HEK293 (cell line): Measurements from ENCODE around the gene FYB2.

Experiments used
- CTCF ChIA-PET: fragments of 350-600 bp; formaldehyde crosslinking; extraction: SDS; loops from one replicate; lab custom pipeline; 2021; ENCODE audit warnings: antibody characterized with exemption; lab: Yijun Ruan, JAX
- POLR2A ChIA-PET: fragments of 300-600 bp; formaldehyde crosslinking; extraction: SDS; loops from one replicate; lab custom pipeline; 2020; ENCODE audit warnings: antibody characterized with exemption, inconsistent platforms; lab: Yijun Ruan, JAX
- H3K27ac ChIP-seq: fragments of 200-500 bp; sonication (Bioruptor generic); 2 replicates; pipeline ENCODE4 v1.5.1; 2014; ENCODE audit warnings: low read depth, low read length, control low read depth, inconsistent platforms; ENCODE audit errors: extremely low read depth
- H3K36me3 ChIP-seq, 2 experiments: fragments of 200-500 bp in 1 of 2; sonication (Bioruptor generic) in 1 of 2; 1 replicate in 1 of 2; 2 replicates in 1 of 2; pipeline ENCODE4 v1.5.1; 2014 to 2017; ENCODE audit warnings: inconsistent platforms in 2 of 2, low read length in 2 of 2; ENCODE audit not compliant: control insufficient read depth in 2 of 2, insufficient read depth in 1 of 2
- H3K4me1 ChIP-seq: fragments of 200-500 bp; sonication (Bioruptor generic); 2 replicates; pipeline ENCODE4 v1.5.1; 2014; ENCODE audit warnings: mild to moderate bottlenecking, low read length, inconsistent platforms; ENCODE audit not compliant: control insufficient read depth, insufficient read depth
- H3K4me3 ChIP-seq: 2 replicates; pipeline ENCODE4 v1.5.1; 2011; ENCODE audit warnings: low read depth, mild to moderate bottlenecking, control low read depth, low read length, moderate library complexity
- H3K9me3 ChIP-seq: fragments of 200-500 bp; sonication (Bioruptor generic); 2 replicates; pipeline ENCODE4 v1.5.1; 2014; ENCODE audit warnings: low read depth, low read length, inconsistent platforms; ENCODE audit not compliant: control insufficient read depth, insufficient read depth
- ELK4 ChIP-seq: IDR thresholded peaks from 2 replicates; pipeline ENCODE4 v1.6.1; 2011; ENCODE audit warnings: mild to moderate bottlenecking, low read depth, low read length, borderline replicate concordance
- GLIS1 ChIP-seq: fragments of 450-650 bp; formaldehyde crosslinking; IDR thresholded peaks from 2 replicates; pipeline ENCODE4 v1.5.1; 2016; ENCODE audit warnings: missing biosample characterization, missing genetic modification characterization
- KLF1 ChIP-seq: fragments of 450-650 bp; formaldehyde crosslinking; IDR thresholded peaks from 2 replicates; pipeline ENCODE4 v1.5.1; 2016; ENCODE audit warnings: missing biosample characterization, missing genetic modification characterization
- MEIS1 ChIP-seq: sonication (generic); formaldehyde crosslinking; IDR thresholded peaks from 2 replicates; pipeline ENCODE4 v1.8.1; 2022; ENCODE audit warnings: missing genetic modification reagents, mild to moderate bottlenecking, borderline replicate concordance
- PBX3 ChIP-seq: sonication (generic); formaldehyde crosslinking; IDR thresholded peaks from 2 replicates; pipeline ENCODE4 v1.8.1; 2022; ENCODE audit warnings: mild to moderate bottlenecking, moderate library complexity, missing genetic modification reagents
- REPIN1 ChIP-seq: fragments of 450-650 bp; formaldehyde crosslinking; IDR thresholded peaks from 2 replicates; pipeline ENCODE4 v1.5.1; 2017; ENCODE audit warnings: missing biosample characterization, missing genetic modification characterization, low read depth
- SCRT2 ChIP-seq: fragments of 450-650 bp; formaldehyde crosslinking; IDR thresholded peaks from 2 replicates; pipeline ENCODE4 v1.5.1; 2016; ENCODE audit warnings: missing biosample characterization, missing genetic modification characterization
- SP2 ChIP-seq: fragments of 450-650 bp; formaldehyde crosslinking; IDR thresholded peaks from 2 replicates; pipeline ENCODE4 v1.5.1; 2016; ENCODE audit warnings: missing biosample characterization, missing genetic modification characterization
- SP7 ChIP-seq: fragments of 450-650 bp; formaldehyde crosslinking; IDR thresholded peaks from 2 replicates; pipeline ENCODE4 v1.5.1; 2016; ENCODE audit warnings: missing biosample characterization, missing genetic modification characterization
- ZIC2 ChIP-seq: fragments of 450-650 bp; formaldehyde crosslinking; IDR thresholded peaks from 2 replicates; pipeline ENCODE4 v1.5.1; 2016; ENCODE audit warnings: missing biosample characterization, missing genetic modification characterization
- ZNF214 ChIP-seq: fragments of 450-650 bp; formaldehyde crosslinking; IDR thresholded peaks from 2 replicates; pipeline ENCODE4 v1.5.1; 2017; ENCODE audit warnings: missing biosample characterization, mild to moderate bottlenecking, missing genetic modification characterization, borderline replicate concordance
- ZNF239 ChIP-seq: fragments of 450-650 bp; formaldehyde crosslinking; IDR thresholded peaks from 2 replicates; pipeline ENCODE4 v1.5.1; 2016; ENCODE audit warnings: missing biosample characterization, missing genetic modification characterization
- ZNF488 ChIP-seq: fragments of 450-650 bp; formaldehyde crosslinking; IDR thresholded peaks from 2 replicates; pipeline ENCODE4 v1.5.1; 2016; ENCODE audit warnings: missing biosample characterization, missing genetic modification characterization
- ZNF529 ChIP-seq: fragments of 450-650 bp; formaldehyde crosslinking; IDR thresholded peaks from 2 replicates; pipeline ENCODE4 v1.5.1; 2017; ENCODE audit warnings: missing genetic modification characterization, missing biosample characterization; ENCODE audit not compliant: insufficient replicate concordance
- ZNF555 ChIP-seq: fragments of 450-650 bp; formaldehyde crosslinking; conservative IDR thresholded peaks from 2 replicates; pipeline ENCODE4 v1.5.1; 2017; ENCODE audit warnings: missing biosample characterization, mild to moderate bottlenecking, missing genetic modification characterization, inconsistent platforms
- ZNF76 ChIP-seq: fragments of 450-650 bp; formaldehyde crosslinking; IDR thresholded peaks from 2 replicates; pipeline ENCODE4; 2016; ENCODE audit warnings: low read depth, missing biosample characterization, missing genetic modification characterization, borderline replicate concordance
- ZNF768 ChIP-seq: fragments of 450-650 bp; formaldehyde crosslinking; IDR thresholded peaks from 2 replicates; pipeline ENCODE4 v1.5.1; 2018; ENCODE audit warnings: missing biosample characterization, mild to moderate bottlenecking, missing genetic modification characterization
- TF ChIP-seq, protein P1 (sequence below): fragments of 450-650 bp; formaldehyde crosslinking; conservative IDR thresholded peaks from 2 replicates; pipeline ENCODE4 v1.5.1; 2016; ENCODE audit warnings: low read depth, missing biosample characterization, missing genetic modification characterization
- TF ChIP-seq, protein P2 (sequence below): fragments of 450-650 bp; formaldehyde crosslinking; conservative IDR thresholded peaks from 2 replicates; pipeline ENCODE4 v1.5.1; 2016; ENCODE audit warnings: low read depth, missing biosample characterization, missing genetic modification characterization

FYB2 gene

DNA sequence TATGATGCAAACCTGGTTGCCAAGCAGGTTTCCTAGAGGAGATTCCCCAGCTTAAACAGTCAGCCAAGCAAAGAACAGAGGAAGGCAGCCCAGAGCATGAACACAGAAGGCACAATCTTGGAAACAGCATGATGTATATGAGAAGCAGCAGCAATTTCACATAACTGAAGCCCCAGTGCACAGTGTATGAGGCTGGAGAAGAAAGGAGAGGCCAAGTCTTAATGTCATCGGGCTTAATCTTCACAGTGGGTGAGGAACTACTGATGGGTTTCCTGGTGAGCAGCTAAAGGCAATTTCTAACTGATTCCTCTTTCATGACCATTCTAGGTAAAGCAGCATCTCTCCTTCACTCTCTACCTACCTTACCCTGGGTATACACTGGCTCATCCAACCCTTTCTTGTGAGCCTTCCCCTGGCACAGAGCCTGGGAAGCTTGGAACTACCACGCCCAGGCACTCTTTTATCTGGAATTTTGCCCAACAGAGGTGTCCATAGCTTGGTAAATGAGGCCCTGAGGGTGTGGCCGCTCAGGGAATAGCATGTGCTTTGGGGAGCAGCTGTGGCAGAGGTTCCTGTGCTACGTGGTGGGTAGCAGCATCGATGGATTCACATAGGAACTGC, 22.0 kb downstream of the FYB2 start:
- no peaks in the 10 kb centered on the region for H3K9me3 ChIP-seq
- H3K4me3 ChIP-seq: no peak overlapping the region
- TF ChIP-seq ZNF239 (tag by site-specific recombination) (no peak), ZIC2 (tag by site-specific recombination) (peak; percentile 76), SP2 (tag by site-specific recombination) (no peak), KLF1 (peak; percentile 66)
- H3K27ac ChIP-seq: no peak overlapping the region
- CTCF ChIA-PET: interaction anchor here (2.1 kb wide), 1 partner anchor 87 kb away, joined by 5 read pairs; no protein-coding TSS in a partner anchor
- peaks cover 4% of the 10 kb centered on the region; the same call in 1 of the 2 replicates for H3K4me1 ChIP-seq
- H3K36me3 ChIP-seq: no peaks in the 10 kb centered on the region
- POLR2A ChIA-PET: no interaction called here

DNA sequence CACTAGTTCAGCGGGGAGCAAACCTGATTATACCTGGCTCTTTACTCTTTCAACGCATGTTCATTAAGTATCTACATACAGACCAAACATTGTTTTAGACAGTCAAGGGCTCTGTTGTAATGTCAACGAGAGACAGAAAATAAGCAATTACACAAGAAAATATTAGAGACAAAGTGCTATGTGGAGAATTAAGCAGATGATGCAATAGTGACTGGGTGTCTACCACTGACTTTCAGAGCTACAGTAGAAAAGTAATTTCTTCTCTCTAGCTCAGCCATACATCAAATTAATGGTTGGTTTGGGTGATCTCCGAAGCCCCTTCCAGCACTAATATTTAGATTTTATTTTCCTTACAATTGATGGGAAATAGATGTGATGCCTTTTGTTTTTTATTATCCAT, 23.3 kb downstream of the FYB2 start:
- CTCF ChIA-PET: interaction anchor here (0.6 to 2.1 kb wide), 3 partner anchors 26 to 167 kb away, joined by 3 to 5 read pairs (median 4); no protein-coding TSS in a partner anchor
- no peaks in the 10 kb centered on the region for H3K9me3 ChIP-seq
- TF ChIP-seq ZNF768 (tag by site-specific recombination): no peak
- no peak for TF ChIP-seq ZNF529 (tag by site-specific recombination)
- TF ChIP-seq ZNF214: no peak
- no peak for TF ChIP-seq SCRT2 (tag by site-specific recombination)
- no peak for TF ChIP-seq MEIS1 (CRISPR knock-in tag)
- no peak for TF ChIP-seq ELK4
- TF ChIP-seq ZNF76: no peak
- no peak for TF ChIP-seq PBX3 (CRISPR knock-in tag)
- no peak for TF ChIP-seq GLIS1
- TF ChIP-seq ZNF488 (tag by site-specific recombination): no peak
- no peak for TF ChIP-seq ZNF555 (tag by site-specific recombination)
- H3K36me3 ChIP-seq: no peaks in the 10 kb centered on the region
- H3K27ac ChIP-seq: no peak overlapping the region
- H3K4me3 ChIP-seq: no peak overlapping the region
- POLR2A ChIA-PET: no interaction called here
- H3K4me1 ChIP-seq: peaks cover 4% of the 10 kb centered on the region; the same call in 1 of the 2 replicates

DNA sequence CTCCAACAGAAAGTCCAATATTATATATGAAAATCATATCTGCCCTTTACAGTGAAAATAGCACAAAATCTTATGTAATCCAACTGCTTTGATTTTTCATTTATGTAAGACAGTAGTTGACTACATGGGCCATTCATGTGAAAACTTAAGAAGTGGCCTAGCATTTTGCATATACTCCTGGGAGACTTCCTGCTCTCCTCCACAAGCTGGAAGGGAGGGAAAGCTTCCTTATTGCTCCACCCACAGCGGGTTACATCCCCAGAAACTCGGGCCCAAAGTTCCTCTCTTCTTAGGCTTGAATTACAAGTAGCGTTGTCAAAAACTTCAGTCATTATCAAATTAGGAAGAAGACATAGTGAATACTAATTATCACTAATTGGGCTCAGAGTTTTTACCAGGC, 29.2 kb downstream of the FYB2 start:
- Histone ChIP-seq H3K9me3 (no peaks in the 10 kb centered on the region), H3K36me3 (no peaks in the 10 kb centered on the region), H3K27ac (no peak overlapping the region), H3K4me1 (no peaks in the 10 kb centered on the region), H3K4me3 (no peak overlapping the region)
- ChIA-PET CTCF (interaction anchor here (1.3 kb wide), 1 partner anchor 14 kb away, joined by 3 read pairs; no protein-coding TSS in a partner anchor), POLR2A (no interaction called here)
- TF ChIP-seq, protein P1, sequence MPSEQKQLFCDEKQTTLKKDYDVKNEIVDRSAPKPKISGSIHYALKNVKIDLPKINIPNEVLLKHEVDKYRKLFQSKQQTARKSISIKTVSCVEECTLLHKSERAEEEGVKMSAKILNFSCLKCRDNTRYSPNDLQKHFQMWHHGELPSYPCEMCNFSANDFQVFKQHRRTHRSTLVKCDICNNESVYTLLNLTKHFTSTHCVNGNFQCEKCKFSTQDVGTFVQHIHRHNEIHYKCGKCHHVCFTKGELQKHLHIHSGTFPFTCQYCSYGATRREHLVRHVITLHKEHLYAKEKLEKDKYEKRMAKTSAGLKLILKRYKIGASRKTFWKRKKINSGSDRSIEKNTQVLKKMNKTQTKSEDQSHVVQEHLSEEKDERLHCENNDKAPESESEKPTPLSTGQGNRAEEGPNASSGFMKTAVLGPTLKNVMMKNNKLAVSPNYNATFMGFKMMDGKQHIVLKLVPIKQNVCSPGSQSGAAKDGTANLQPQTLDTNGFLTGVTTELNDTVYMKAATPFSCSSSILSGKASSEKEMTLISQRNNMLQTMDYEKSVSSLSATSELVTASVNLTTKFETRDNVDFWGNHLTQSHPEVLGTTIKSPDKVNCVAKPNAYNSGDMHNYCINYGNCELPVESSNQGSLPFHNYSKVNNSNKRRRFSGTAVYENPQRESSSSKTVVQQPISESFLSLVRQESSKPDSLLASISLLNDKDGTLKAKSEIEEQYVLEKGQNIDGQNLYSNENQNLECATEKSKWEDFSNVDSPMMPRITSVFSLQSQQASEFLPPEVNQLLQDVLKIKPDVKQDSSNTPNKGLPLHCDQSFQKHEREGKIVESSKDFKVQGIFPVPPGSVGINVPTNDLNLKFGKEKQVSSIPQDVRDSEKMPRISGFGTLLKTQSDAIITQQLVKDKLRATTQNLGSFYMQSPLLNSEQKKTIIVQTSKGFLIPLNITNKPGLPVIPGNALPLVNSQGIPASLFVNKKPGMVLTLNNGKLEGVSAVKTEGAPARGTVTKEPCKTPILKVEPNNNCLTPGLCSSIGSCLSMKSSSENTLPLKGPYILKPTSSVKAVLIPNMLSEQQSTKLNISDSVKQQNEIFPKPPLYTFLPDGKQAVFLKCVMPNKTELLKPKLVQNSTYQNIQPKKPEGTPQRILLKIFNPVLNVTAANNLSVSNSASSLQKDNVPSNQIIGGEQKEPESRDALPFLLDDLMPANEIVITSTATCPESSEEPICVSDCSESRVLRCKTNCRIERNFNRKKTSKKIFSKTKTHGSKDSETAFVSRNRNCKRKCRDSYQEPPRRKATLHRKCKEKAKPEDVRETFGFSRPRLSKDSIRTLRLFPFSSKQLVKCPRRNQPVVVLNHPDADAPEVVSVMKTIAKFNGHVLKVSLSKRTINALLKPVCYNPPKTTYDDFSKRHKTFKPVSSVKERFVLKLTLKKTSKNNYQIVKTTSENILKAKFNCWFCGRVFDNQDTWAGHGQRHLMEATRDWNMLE: no peak
- TF ChIP-seq SP7 (tag by site-specific recombination): no peak
- TF ChIP-seq, protein P2, sequence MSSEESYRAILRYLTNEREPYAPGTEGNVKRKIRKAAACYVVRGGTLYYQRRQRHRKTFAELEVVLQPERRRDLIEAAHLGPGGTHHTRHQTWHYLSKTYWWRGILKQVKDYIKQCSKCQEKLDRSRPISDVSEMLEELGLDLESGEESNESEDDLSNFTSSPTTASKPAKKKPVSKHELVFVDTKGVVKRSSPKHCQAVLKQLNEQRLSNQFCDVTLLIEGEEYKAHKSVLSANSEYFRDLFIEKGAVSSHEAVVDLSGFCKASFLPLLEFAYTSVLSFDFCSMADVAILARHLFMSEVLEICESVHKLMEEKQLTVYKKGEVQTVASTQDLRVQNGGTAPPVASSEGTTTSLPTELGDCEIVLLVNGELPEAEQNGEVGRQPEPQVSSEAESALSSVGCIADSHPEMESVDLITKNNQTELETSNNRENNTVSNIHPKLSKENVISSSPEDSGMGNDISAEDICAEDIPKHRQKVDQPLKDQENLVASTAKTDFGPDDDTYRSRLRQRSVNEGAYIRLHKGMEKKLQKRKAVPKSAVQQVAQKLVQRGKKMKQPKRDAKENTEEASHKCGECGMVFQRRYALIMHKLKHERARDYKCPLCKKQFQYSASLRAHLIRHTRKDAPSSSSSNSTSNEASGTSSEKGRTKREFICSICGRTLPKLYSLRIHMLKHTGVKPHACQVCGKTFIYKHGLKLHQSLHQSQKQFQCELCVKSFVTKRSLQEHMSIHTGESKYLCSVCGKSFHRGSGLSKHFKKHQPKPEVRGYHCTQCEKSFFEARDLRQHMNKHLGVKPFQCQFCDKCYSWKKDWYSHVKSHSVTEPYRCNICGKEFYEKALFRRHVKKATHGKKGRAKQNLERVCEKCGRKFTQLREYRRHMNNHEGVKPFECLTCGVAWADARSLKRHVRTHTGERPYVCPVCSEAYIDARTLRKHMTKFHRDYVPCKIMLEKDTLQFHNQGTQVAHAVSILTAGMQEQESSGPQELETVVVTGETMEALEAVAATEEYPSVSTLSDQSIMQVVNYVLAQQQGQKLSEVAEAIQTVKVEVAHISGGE (tag by site-specific recombination): no peak
- no peak for TF ChIP-seq REPIN1 (tag by site-specific recombination)
